Measurements from ENCODE around the gene PADI3. TPM values are rescaled to one million over a fixed set of nuclear protein-coding genes. Genes with fewer than 3 reads are reported as not detected.

Gene PADI3
- total and polyA plus RNA-seq, 2 of the 8 experiments (the other 6 are each of a cell fraction or from before 2014, with no cell fraction given), result 0.37 to 0.94 TPM

DNA sequence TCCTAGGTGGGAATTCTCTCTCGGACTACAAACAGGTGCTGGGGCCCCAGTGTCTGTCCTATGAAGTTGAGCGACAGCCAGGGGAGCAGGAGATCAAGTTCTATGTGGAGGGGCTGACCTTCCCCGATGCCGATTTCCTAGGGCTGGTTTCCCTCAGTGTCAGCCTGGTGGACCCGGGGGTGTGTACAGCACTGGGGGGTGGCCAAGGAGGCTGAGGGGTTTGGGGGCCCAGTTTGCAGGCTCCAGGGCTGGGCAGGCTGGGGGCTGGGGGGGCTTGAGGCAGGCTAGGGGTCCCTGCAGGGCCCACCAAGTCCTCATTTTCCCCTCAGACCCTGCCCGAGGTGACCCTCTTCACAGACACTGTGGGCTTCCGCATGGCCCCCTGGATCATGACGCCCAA is 20.3 kb upstream of the PADI3 start:
- no peak overlapping the region for H2BK120ac ChIP-seq (replicated peaks; ENCODE audit: low read depth, low read length)
- FAIRE-seq, result no peak
- WGBS, 2 experiments (ENCODE audit: extremely low coverage in 1 of 2, insufficient coverage in 1 of 2, insufficient read length in 1 of 2, insufficient replicate concordance in 2 of 2, low coverage in 1 of 2, low lambda C conversion rate in 2 of 2, missing lambda C conversion rate in 1 of 2), result 76% methylated on average over 8 of the region's 8 CpGs; no CpG with 5 or more reads in 1 of the 2 experiments
- no peak for TF ChIP-seq NRF1 (IDR thresholded peaks at IDR 0.05; ENCODE audit: low read depth, low read length)
- no peak for TF ChIP-seq E2F6 (IDR thresholded peaks at IDR 0.05)
- TF ChIP-seq, protein P1, sequence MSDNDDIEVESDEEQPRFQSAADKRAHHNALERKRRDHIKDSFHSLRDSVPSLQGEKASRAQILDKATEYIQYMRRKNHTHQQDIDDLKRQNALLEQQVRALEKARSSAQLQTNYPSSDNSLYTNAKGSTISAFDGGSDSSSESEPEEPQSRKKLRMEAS (IDR thresholded peaks at IDR 0.05), result no peak
- TF ChIP-seq SAP30 (IDR thresholded peaks at IDR 0.05; ENCODE audit: insufficient read depth, insufficient replicate concordance, low read length), result no peak
- no peak for TF ChIP-seq HDAC2 (IDR thresholded peaks at IDR 0.05; ENCODE audit: borderline replicate concordance in 1 of 2, low read depth in 2 of 2, low read length in 2 of 2)
- no peak for TF ChIP-seq RFX5 (IDR thresholded peaks at IDR 0.05; ENCODE audit: borderline replicate concordance, low read depth, low read length)
- TF ChIP-seq CBX5 (IDR thresholded peaks at IDR 0.05; ENCODE audit: low read depth, low read length), result no peak
- no peak for TF ChIP-seq BCL11A (IDR thresholded peaks at IDR 0.05; ENCODE audit: low read depth in 2 of 2, low read length in 2 of 2)
- TF ChIP-seq, protein P2, sequence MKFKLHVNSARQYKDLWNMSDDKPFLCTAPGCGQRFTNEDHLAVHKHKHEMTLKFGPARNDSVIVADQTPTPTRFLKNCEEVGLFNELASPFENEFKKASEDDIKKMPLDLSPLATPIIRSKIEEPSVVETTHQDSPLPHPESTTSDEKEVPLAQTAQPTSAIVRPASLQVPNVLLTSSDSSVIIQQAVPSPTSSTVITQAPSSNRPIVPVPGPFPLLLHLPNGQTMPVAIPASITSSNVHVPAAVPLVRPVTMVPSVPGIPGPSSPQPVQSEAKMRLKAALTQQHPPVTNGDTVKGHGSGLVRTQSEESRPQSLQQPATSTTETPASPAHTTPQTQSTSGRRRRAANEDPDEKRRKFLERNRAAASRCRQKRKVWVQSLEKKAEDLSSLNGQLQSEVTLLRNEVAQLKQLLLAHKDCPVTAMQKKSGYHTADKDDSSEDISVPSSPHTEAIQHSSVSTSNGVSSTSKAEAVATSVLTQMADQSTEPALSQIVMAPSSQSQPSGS (IDR thresholded peaks at IDR 0.05; ENCODE audit: low read length), result no peak
- TF ChIP-seq ASH2L (IDR thresholded peaks at IDR 0.05; ENCODE audit: low read length), result no peak
- TF ChIP-seq CTBP2 (IDR thresholded peaks at IDR 0.05; ENCODE audit: borderline replicate concordance, insufficient read depth, insufficient read length, low read length), result no peak

More for the DNA sequence above, 20.3 kb upstream of the PADI3 start:
- Histone ChIP-seq H3K56ac (replicated peaks; ENCODE audit: insufficient read length, low read depth, low read length) (no peak overlapping the region), H3K23ac (ENCODE audit: insufficient read length) (no peak overlapping the region), H2BK5ac (ENCODE audit: low read depth, low read length) (no peak overlapping the region), H3K36me3 (ENCODE audit: control insufficient read depth in 2 of 4, insufficient read depth in 4 of 4, low read length in 3 of 4) (no peaks in the 10 kb centered on the region), H4K91ac (replicated peaks; ENCODE audit: insufficient read length, low read length) (peak overlapping the region; percentile 53), H4K20me1 (replicated peaks in 1 of 2; ENCODE audit: control insufficient read depth in 1 of 2, insufficient read depth in 2 of 2, low read length in 2 of 2) (no peaks in the 10 kb centered on the region), H3K79me2 (ENCODE audit: control insufficient read depth in 1 of 2, insufficient read depth in 2 of 2, low read length in 2 of 2) (no peaks in the 10 kb centered on the region), H2AK5ac (ENCODE audit: low read depth, low read length) (no peak overlapping the region), H2BK20ac (ENCODE audit: low read length) (no peak overlapping the region), H2BK15ac (ENCODE audit: low read length) (no peak overlapping the region), H3K18ac (ENCODE audit: extremely low read depth, low read length) (no peak overlapping the region), H3K27me3 (replicated peaks in 1 of 4; ENCODE audit: control insufficient read depth in 3 of 4, extremely low read depth in 1 of 4, insufficient read depth in 3 of 4, low read length in 3 of 4) (no peaks in the 10 kb centered on the region; a peak in 1 of 7 replicates), H3K4me3 (ENCODE audit: extremely low read depth in 1 of 4, insufficient read depth in 2 of 4, low read depth in 3 of 4, low read length in 4 of 4) (no peak overlapping the region), H3K4me1 (replicated peaks in 1 of 4; ENCODE audit: control insufficient read depth in 3 of 4, insufficient read depth in 4 of 4, low read length in 3 of 4) (no peaks in the 10 kb centered on the region), H3K9ac (replicated peaks in 1 of 4; ENCODE audit: extremely low read depth in 1 of 4, low read depth in 3 of 4, low read length in 3 of 4) (no peak overlapping the region), H3K79me1 (ENCODE audit: low read depth, low read length) (no peaks in the 10 kb centered on the region), H3K4ac (replicated peaks; ENCODE audit: insufficient read length, low read depth, low read length) (no peak overlapping the region), H3K23me2 (ENCODE audit: low read depth, low read length) (no peaks in the 10 kb centered on the region), H3K9me3 (ENCODE audit: insufficient read depth in 2 of 2, low read depth in 1 of 2, low read length in 1 of 2) (no peaks in the 10 kb centered on the region), H2AFZ (ENCODE audit: low read length) (no peak overlapping the region), H3K27ac (ENCODE audit: low read depth, low read length) (no peak overlapping the region), H3K14ac (ENCODE audit: insufficient read length) (no peak overlapping the region), H3K4me2 (ENCODE audit: insufficient read depth in 1 of 2, low read depth in 2 of 2, low read length in 2 of 2) (no peak overlapping the region), H2BK12ac (ENCODE audit: low read depth, low read length) (no peak overlapping the region), H4K8ac (ENCODE audit: extremely low read depth, insufficient read depth, low read length) (no peak overlapping the region), H4K5ac (ENCODE audit: insufficient read length, low read depth, low read length) (no peak overlapping the region)
- CTCF ChIA-PET (ENCODE audit: partially characterized antibody), result interaction anchor here (0.8 to 4.2 kb wide), 4 partner anchors 8 to 153 kb away, joined by 3 to 23 read pairs (median 5); no protein-coding TSS in a partner anchor
- POLR2A ChIA-PET (ENCODE audit: partially characterized antibody), result interaction anchor here (1.1 to 1.4 kb wide), 2 partner anchors 11 to 14 kb away, joined by 3 read pairs; no protein-coding TSS in a partner anchor
- no peak for DNase-seq (ENCODE audit: low read depth in 1 of 2, low spot score in 2 of 2)

Measured in H1 (cell line).